ENCODE measurements around the gene OR4K5.

OR4K5 gene

GRCh38 chr14:19895282-19895681 is 25.1 kb upstream of the OR4K5 start:
- no peak overlapping the region for H3K27ac ChIP-seq (ENCODE audit: low read depth, low read length)
- H3K79me2 ChIP-seq (ENCODE audit: control insufficient read depth, low read length) = no peaks in the 10 kb centered on the region
- no peaks in the 10 kb centered on the region for H3K36me3 ChIP-seq (ENCODE audit: control insufficient read depth, low read length)
- H3K4me2 ChIP-seq (ENCODE audit: low read length) = no peak overlapping the region
- no peaks in the 10 kb centered on the region for H3K4me1 ChIP-seq (ENCODE audit: control insufficient read depth, low read length)
- H4K20me1 ChIP-seq (ENCODE audit: control insufficient read depth, insufficient read depth, low read depth, low read length) = no peaks in the 10 kb centered on the region
- H3F3A ChIP-seq (ENCODE audit: control insufficient read depth, insufficient read depth) = no peaks in the 10 kb centered on the region
- peaks cover 34% of the 10 kb centered on the region for H3K9me3 ChIP-seq (ENCODE audit: control insufficient read depth, insufficient read depth, low read length)
- no peaks in the 10 kb centered on the region for H3K9me2 ChIP-seq (replicated peaks; ENCODE audit: control insufficient read depth, low read length)
- TF ChIP-seq EZH2phosphoT487 (IDR thresholded peaks at IDR 0.05; ENCODE audit: borderline replicate concordance, low read length) (no peak), CTCF (IDR thresholded peaks at IDR 0.05; ENCODE audit: low read depth, low read length, poor library complexity, severe bottlenecking) (no peak)
- H3K27me3 ChIP-seq (ENCODE audit: control insufficient read depth, low read length) = no peaks in the 10 kb centered on the region
- no peak overlapping the region for H3K4me3 ChIP-seq (ENCODE audit: low read length)

- Histone ChIP-seq H3K4me2 (ENCODE audit: low read length) (no peak overlapping the region), H3K4me1 (ENCODE audit: control insufficient read depth, low read length) (no peaks in the 10 kb centered on the region), H3K9me3 (ENCODE audit: control insufficient read depth, insufficient read depth, low read length) (peaks cover 9% of the 10 kb centered on the region; the same call in 1 of the 2 replicates), H3K4me3 (ENCODE audit: low read length) (no peak overlapping the region), H3K79me2 (ENCODE audit: control insufficient read depth, low read length) (no peaks in the 10 kb centered on the region), H4K20me1 (ENCODE audit: control insufficient read depth, insufficient read depth, low read depth, low read length) (no peaks in the 10 kb centered on the region), H3K27me3 (ENCODE audit: control insufficient read depth, low read length) (no peaks in the 10 kb centered on the region), H3K9me2 (replicated peaks; ENCODE audit: control insufficient read depth, low read length) (no peaks in the 10 kb centered on the region), H3K27ac (ENCODE audit: low read depth, low read length) (no peak overlapping the region), H3F3A (ENCODE audit: control insufficient read depth, insufficient read depth) (no peaks in the 10 kb centered on the region), H3K36me3 (ENCODE audit: control insufficient read depth, low read length) (no peaks in the 10 kb centered on the region)
- TF ChIP-seq EZH2phosphoT487 (IDR thresholded peaks at IDR 0.05; ENCODE audit: borderline replicate concordance, low read length) (no peak), CTCF (IDR thresholded peaks at IDR 0.05; ENCODE audit: low read depth, low read length, poor library complexity, severe bottlenecking) (no peak)
Measured at GRCh38 chr14:19900999-19901398, 19.4 kb upstream of the OR4K5 start.

- Histone ChIP-seq H3K27ac (ENCODE audit: low read depth, low read length) (no peak overlapping the region), H3K9me3 (ENCODE audit: control insufficient read depth, insufficient read depth, low read length) (no peaks in the 10 kb centered on the region), H3K79me2 (ENCODE audit: control insufficient read depth, low read length) (no peaks in the 10 kb centered on the region), H4K20me1 (ENCODE audit: control insufficient read depth, insufficient read depth, low read depth, low read length) (no peaks in the 10 kb centered on the region), H3F3A (ENCODE audit: control insufficient read depth, insufficient read depth) (no peaks in the 10 kb centered on the region), H3K4me1 (ENCODE audit: control insufficient read depth, low read length) (no peaks in the 10 kb centered on the region), H3K4me3 (ENCODE audit: low read length) (no peak overlapping the region), H3K36me3 (ENCODE audit: control insufficient read depth, low read length) (no peaks in the 10 kb centered on the region), H3K4me2 (ENCODE audit: low read length) (no peak overlapping the region), H3K9me2 (replicated peaks; ENCODE audit: control insufficient read depth, low read length) (no peaks in the 10 kb centered on the region), H3K27me3 (ENCODE audit: control insufficient read depth, low read length) (no peaks in the 10 kb centered on the region)
- TF ChIP-seq CTCF (IDR thresholded peaks at IDR 0.05; ENCODE audit: low read depth, low read length, poor library complexity, severe bottlenecking) (no peak), EZH2phosphoT487 (IDR thresholded peaks at IDR 0.05; ENCODE audit: borderline replicate concordance, low read length) (no peak)
Measured at GRCh38 chr14:19902409-19902808, 18.0 kb upstream of the OR4K5 start.

- no peaks in the 10 kb centered on the region for H4K20me1 ChIP-seq (ENCODE audit: control insufficient read depth, insufficient read depth, low read depth, low read length)
- TF ChIP-seq CTCF (IDR thresholded peaks at IDR 0.05; ENCODE audit: low read depth, low read length, poor library complexity, severe bottlenecking) (no peak), EZH2phosphoT487 (IDR thresholded peaks at IDR 0.05; ENCODE audit: borderline replicate concordance, low read length) (no peak)
- H3K79me2 ChIP-seq (ENCODE audit: control insufficient read depth, low read length) = no peaks in the 10 kb centered on the region
- H3K27me3 ChIP-seq (ENCODE audit: control insufficient read depth, low read length) = no peaks in the 10 kb centered on the region
- no peak overlapping the region for H3K4me3 ChIP-seq (ENCODE audit: low read length)
- H3F3A ChIP-seq (ENCODE audit: control insufficient read depth, insufficient read depth) = no peaks in the 10 kb centered on the region
- H3K9me2 ChIP-seq (replicated peaks; ENCODE audit: control insufficient read depth, low read length) = no peaks in the 10 kb centered on the region
- no peaks in the 10 kb centered on the region for H3K36me3 ChIP-seq (ENCODE audit: control insufficient read depth, low read length)
- no peak overlapping the region for H3K4me2 ChIP-seq (ENCODE audit: low read length)
- H3K4me1 ChIP-seq (ENCODE audit: control insufficient read depth, low read length) = no peaks in the 10 kb centered on the region
- H3K27ac ChIP-seq (ENCODE audit: low read depth, low read length) = no peak overlapping the region
- no peaks in the 10 kb centered on the region for H3K9me3 ChIP-seq (ENCODE audit: control insufficient read depth, insufficient read depth, low read length)
Measured at GRCh38 chr14:19906665-19907064, 13.7 kb upstream of the OR4K5 start.

Measured in DOHH2 (cell line).